ENCODE results near the gene ARHGEF37. TPM values are rescaled to one million over a fixed set of nuclear protein-coding genes. Genes with fewer than 3 reads are reported as not detected.
A peak's percentile ranks its signal among the peaks of the same experiment; 100 is the strongest.
"Not testable (repeated sequence)": the region's sequence is repeated elsewhere in the genome, so short reads cannot be mapped to it uniquely, and the experiment has no call there.

Gene ARHGEF37
- 10 to 100 TPM; 10.2 to 21.4 (median 15.3) TPM for total RNA-seq

- H3K4me3 ChIP-seq = peak within 1 kb of the TSS; percentile 49 to 82 (median 58)
- H3K9me3 ChIP-seq = no peaks in the 10 kb centered on the region
- peaks cover 0 to 26% (median 5%) of the 10 kb centered on the region in 4 donors for H3K4me1 ChIP-seq
- H3K36me3 ChIP-seq = no peaks in the 10 kb centered on the region
- TF ChIP-seq CTCF (IDR thresholded peaks at IDR 0.05) = no peak
- peak; percentile 53 to 60 for TF ChIP-seq POLR2A (IDR thresholded peaks at IDR 0.05)
- H3K27me3 ChIP-seq = no peaks in the 10 kb centered on the region
- peak within 1 kb of the TSS; percentile 72 to 94 (median 84) for H3K27ac ChIP-seq
- DNase-seq = peak; percentile 31 to 92 (median 87)
These were observed at the start of gene ARHGEF37 for GRCh38 chr5:149581192-149581861. Gene ARHGEF37 (plus strand): TSS chr5:149581498. CDS start chr5:149597770, 16,272 bp downstream.

GRCh38 chr5:149532413-149532812, 48.9 kb upstream of the ARHGEF37 start:
- DNase-seq = no peak

GRCh38 chr5:149535787-149536186, 45.5 kb upstream of the ARHGEF37 start:
- DNase-seq, H3K27me3 ChIP-seq, H3K27ac ChIP-seq, H3K9me3 ChIP-seq, H3K4me3 ChIP-seq: not testable (repeated sequence)
- Histone ChIP-seq H3K36me3 (peaks cover 0 to 23% (median 0%) of the 10 kb centered on the region in 3 donors), H3K4me1 (peaks cover 0 to 56% (median under 1%) of the 10 kb centered on the region in 4 donors)

More at GRCh38 chr5:149532413-149532812, 48.9 kb upstream of the ARHGEF37 start:
- TF ChIP-seq CTCF (IDR thresholded peaks at IDR 0.05) (no peak), POLR2A (IDR thresholded peaks at IDR 0.05) (no peak)
- Histone ChIP-seq H3K27me3 (no peaks in the 10 kb centered on the region), H3K9me3 (no peaks in the 10 kb centered on the region), H3K4me1 (peaks cover 0 to 71% (median 9%) of the 10 kb centered on the region in 4 donors), H3K36me3 (peaks cover 0 to 12% (median 0%) of the 10 kb centered on the region in 3 donors), H3K4me3 (no peak overlapping the region), H3K27ac (no peak overlapping the region)

GRCh38 chr5:149537374-149537975, 43.8 kb upstream of the ARHGEF37 start:
- Histone ChIP-seq H3K27ac (no peak overlapping the region), H3K36me3 (peaks cover 0 to 26% (median 0%) of the 10 kb centered on the region in 3 donors), H3K9me3 (no peaks in the 10 kb centered on the region), H3K27me3 (no peaks in the 10 kb centered on the region), H3K4me1 (peaks cover 0 to 61% (median 0%) of the 10 kb centered on the region in 4 donors), H3K4me3 (no peak overlapping the region)
- DNase-seq = no peak
- TF ChIP-seq CTCF (IDR thresholded peaks at IDR 0.05) = no peak
- TF ChIP-seq POLR2A (IDR thresholded peaks at IDR 0.05) = no peak

- H3K9me3 ChIP-seq = no peaks in the 10 kb centered on the region
- H3K36me3 ChIP-seq = peaks cover 0 to 39% (median 0%) of the 10 kb centered on the region in 3 donors
- no peak overlapping the region for H3K4me3 ChIP-seq
- H3K27ac ChIP-seq = no peak overlapping the region
- no peaks in the 10 kb centered on the region for H3K27me3 ChIP-seq
- TF ChIP-seq CTCF (IDR thresholded peaks at IDR 0.05) (no peak), POLR2A (IDR thresholded peaks at IDR 0.05) (no peak)
- no peak for DNase-seq
- peaks cover 0 to 61% (median 8%) of the 10 kb centered on the region in 4 donors for H3K4me1 ChIP-seq
These were observed 41.2 kb upstream of the ARHGEF37 start for GRCh38 chr5:149540089-149540488.

GRCh38 chr5:149541893-149542292, 39.4 kb upstream of the ARHGEF37 start:
- no peak overlapping the region for H3K27ac ChIP-seq
- TF ChIP-seq CTCF (IDR thresholded peaks at IDR 0.05) = no peak
- no peak for TF ChIP-seq POLR2A (IDR thresholded peaks at IDR 0.05)
- no peaks in the 10 kb centered on the region for H3K27me3 ChIP-seq
- no peak for DNase-seq
- H3K36me3 ChIP-seq = peaks cover 0 to 48% (median 0%) of the 10 kb centered on the region in 3 donors
- peaks cover 0 to 67% (median 13%) of the 10 kb centered on the region in 4 donors for H3K4me1 ChIP-seq
- H3K4me3 ChIP-seq = no peak overlapping the region
- H3K9me3 ChIP-seq = no peaks in the 10 kb centered on the region

All from Peyer's patch (tissue), 4 donors.